Thyroid gland (tissue), 4 donors: ENCODE data around the gene TRIM41.

Source experiments
- CTCF ChIP-seq, 6 experiments: fragments of 200-600 bp in 3 of 6; fragments of 450-650 bp in 3 of 6; sonication (generic) in 3 of 6; IDR thresholded peaks; one replicate each; pipeline ENCODE4 v1.5.1; 2016 to 2019; ENCODE audit warnings: antibody characterized with exemption in 6 of 6, mild to moderate bottlenecking in 2 of 6, inconsistent platforms in 1 of 6, moderate library complexity in 1 of 6
- POLR2A ChIP-seq, 2 donors: fragments of 450-650 bp; IDR thresholded peaks; one replicate each; pipeline ENCODE4 v1.6.1; 2017; ENCODE audit warnings: antibody characterized with exemption in 2 of 2, mild to moderate bottlenecking in 2 of 2, moderate library complexity in 1 of 2

- TF ChIP-seq POLR2A (IDR thresholded peaks at IDR 0.05), result no peak
- no peak for TF ChIP-seq CTCF (IDR thresholded peaks at IDR 0.05)
Observed at GRCh38 chr5:181185560-181185959, 37.5 kb upstream of the TRIM41 start.
